ENCODE results near the gene INHBA.

Gene INHBA

GRCh38 chr7:41688012-41688625, 14.8 kb downstream of the INHBA start:
- H3K9ac ChIP-seq (ENCODE audit: low read length), result no peak overlapping the region
- no peaks in the 10 kb centered on the region for H3K27me3 ChIP-seq (replicated peaks; ENCODE audit: insufficient read depth, low read length)
- peaks cover 4% of the 10 kb centered on the region; the same call in 1 of the 2 replicates for H3K4me1 ChIP-seq (ENCODE audit: low read length)
- no peak overlapping the region for H2AFZ ChIP-seq (ENCODE audit: low read length)
- H3F3A ChIP-seq (ENCODE audit: insufficient read depth, low read length), result no peaks in the 10 kb centered on the region
- no peaks in the 10 kb centered on the region for H3K9me2 ChIP-seq (replicated peaks; ENCODE audit: insufficient read depth, low read length)
- no peaks in the 10 kb centered on the region for H3K36me3 ChIP-seq (replicated peaks; ENCODE audit: insufficient read depth, low read length)
- no peak overlapping the region for H3K27ac ChIP-seq (ENCODE audit: low read length)
- no peaks in the 10 kb centered on the region for H3K9me3 ChIP-seq (replicated peaks; ENCODE audit: insufficient read depth, low read length)
- H4K20me1 ChIP-seq (ENCODE audit: insufficient read depth, low read length), result no peaks in the 10 kb centered on the region
- H3K79me2 ChIP-seq (ENCODE audit: low read length), result no peaks in the 10 kb centered on the region
- H3K4me3 ChIP-seq (ENCODE audit: low read length), result no peak overlapping the region
- DNase-seq, result no peak
- no peak for TF ChIP-seq CTCF (IDR thresholded peaks at IDR 0.05; ENCODE audit: low read length)
- no peak for TF ChIP-seq EZH2phosphoT487 (IDR thresholded peaks at IDR 0.05; ENCODE audit: low read length)
- TF ChIP-seq EZH2 (optimal IDR thresholded peaks at IDR 0.05; ENCODE audit: low read depth, low read length), result no peak
- H3K4me2 ChIP-seq (ENCODE audit: low read depth, low read length), result no peak overlapping the region

- Histone ChIP-seq H3K9me2 (replicated peaks; ENCODE audit: insufficient read depth, low read length) (no peaks in the 10 kb centered on the region), H3K27me3 (replicated peaks; ENCODE audit: insufficient read depth, low read length) (no peaks in the 10 kb centered on the region), H3F3A (ENCODE audit: insufficient read depth, low read length) (no peaks in the 10 kb centered on the region), H3K27ac (ENCODE audit: low read length) (no peak overlapping the region), H3K9ac (ENCODE audit: low read length) (no peak overlapping the region), H3K4me2 (ENCODE audit: low read depth, low read length) (no peak overlapping the region), H3K9me3 (replicated peaks; ENCODE audit: insufficient read depth, low read length) (no peaks in the 10 kb centered on the region), H3K79me2 (ENCODE audit: low read length) (no peaks in the 10 kb centered on the region), H4K20me1 (ENCODE audit: insufficient read depth, low read length) (no peaks in the 10 kb centered on the region), H2AFZ (ENCODE audit: low read length) (no peak overlapping the region), H3K4me3 (ENCODE audit: low read length) (no peak overlapping the region), H3K4me1 (ENCODE audit: low read length) (no peaks in the 10 kb centered on the region), H3K36me3 (replicated peaks; ENCODE audit: insufficient read depth, low read length) (no peaks in the 10 kb centered on the region)
- no peak for DNase-seq
- no peak for TF ChIP-seq EZH2phosphoT487 (IDR thresholded peaks at IDR 0.05; ENCODE audit: low read length)
- no peak for TF ChIP-seq CTCF (IDR thresholded peaks at IDR 0.05; ENCODE audit: low read length)
- TF ChIP-seq EZH2 (optimal IDR thresholded peaks at IDR 0.05; ENCODE audit: low read depth, low read length), result no peak
These were observed 17.2 kb downstream of the INHBA start for GRCh38 chr7:41685684-41686083.

GRCh38 chr7:41682422-41682821, 20.5 kb downstream of the INHBA start:
- no peaks in the 10 kb centered on the region for H3K9me3 ChIP-seq (replicated peaks; ENCODE audit: insufficient read depth, low read length)
- H3K9me2 ChIP-seq (replicated peaks; ENCODE audit: insufficient read depth, low read length), result no peaks in the 10 kb centered on the region
- H3K27ac ChIP-seq (ENCODE audit: low read length), result no peak overlapping the region
- DNase-seq, result no peak
- no peak overlapping the region for H3K9ac ChIP-seq (ENCODE audit: low read length)
- no peaks in the 10 kb centered on the region for H4K20me1 ChIP-seq (ENCODE audit: insufficient read depth, low read length)
- H3K4me1 ChIP-seq (ENCODE audit: low read length), result no peaks in the 10 kb centered on the region
- no peak overlapping the region for H3K4me3 ChIP-seq (ENCODE audit: low read length)
- H3K27me3 ChIP-seq (replicated peaks; ENCODE audit: insufficient read depth, low read length), result no peaks in the 10 kb centered on the region
- H3K4me2 ChIP-seq (ENCODE audit: low read depth, low read length), result no peak overlapping the region
- TF ChIP-seq EZH2phosphoT487 (IDR thresholded peaks at IDR 0.05; ENCODE audit: low read length) (no peak), CTCF (IDR thresholded peaks at IDR 0.05; ENCODE audit: low read length) (no peak), EZH2 (optimal IDR thresholded peaks at IDR 0.05; ENCODE audit: low read depth, low read length) (no peak)
- no peaks in the 10 kb centered on the region for H3K36me3 ChIP-seq (replicated peaks; ENCODE audit: insufficient read depth, low read length)
- no peaks in the 10 kb centered on the region for H3F3A ChIP-seq (ENCODE audit: insufficient read depth, low read length)
- H2AFZ ChIP-seq (ENCODE audit: low read length), result no peak overlapping the region
- H3K79me2 ChIP-seq (ENCODE audit: low read length), result no peaks in the 10 kb centered on the region
